GM12892 (cell line): ENCODE measurements around the gene RBM8A.

ENCODE experiments used
- POLR2A ChIP-seq: IDR thresholded peaks from 2 replicates; pipeline ENCODE4 v1.6.1; 2011; ENCODE audit warnings: low read depth, low read length, control low read depth
- POLR2AphosphoS5 ChIP-seq: IDR thresholded peaks from 2 replicates; pipeline ENCODE4 v1.6.1; 2011; ENCODE audit warnings: low read depth, low read length, control low read depth

- TF ChIP-seq POLR2A = no peak
- no peak for TF ChIP-seq POLR2AphosphoS5
Observed at GRCh38 chr1:145871994-145872924, 55.0 kb downstream of the RBM8A start.
